Measurements from ENCODE around the gene GPR84. TPM values are rescaled to one million over a fixed set of nuclear protein-coding genes. Genes with fewer than 3 reads are reported as not detected.

Gene GPR84
- total and polyA plus RNA-seq, 9 of the 15 experiments (the other 6 are each of a cell fraction or from before 2014, with no cell fraction given): 0.07 to 0.18 (median 0.11) TPM; not detected in 5

GRCh38 chr12:54390668-54391551 is 26.6 kb upstream of the GPR84 start (continued):
- peak; percentile 81; the same call in 1 of the 2 replicates for TF ChIP-seq POLR2AphosphoS5 (IDR thresholded peaks at IDR 0.05; ENCODE audit: control insufficient read depth, insufficient read depth, low read depth, low read length)
- TF ChIP-seq C11orf30 (IDR thresholded peaks at IDR 0.05; ENCODE audit: low read depth): no peak
- TF ChIP-seq ZNF239 (CRISPR knock-in tag; IDR thresholded peaks at IDR 0.05): no peak
- TF ChIP-seq SMC3 (conservative IDR thresholded peaks at IDR 0.05; ENCODE audit: insufficient read depth, low read depth, low read length): no peak
- no peak for TF ChIP-seq ARID2 (IDR thresholded peaks at IDR 0.05)
- no peak for TF ChIP-seq ATF2 (CRISPR knock-in tag; IDR thresholded peaks at IDR 0.05)
- no peak for TF ChIP-seq PRMT5 (CRISPR knock-in tag; IDR thresholded peaks at IDR 0.05)
- TF ChIP-seq TRIM24 (IDR thresholded peaks at IDR 0.05): no peak; a peak in 1 of 4 replicates
- TF ChIP-seq TBP (optimal IDR thresholded peaks at IDR 0.05; ENCODE audit: low read depth, low read length): peak; percentile 40
- no peak for TF ChIP-seq MAFG (tag; conservative IDR thresholded peaks at IDR 0.05)
- TF ChIP-seq ZNF436 (CRISPR knock-in tag; IDR thresholded peaks at IDR 0.05): no peak
- TF ChIP-seq TFAM (CRISPR knock-in tag; conservative IDR thresholded peaks at IDR 0.05): no peak
- no peak for TF ChIP-seq ZNF644 (tag; IDR thresholded peaks at IDR 0.05; ENCODE audit: low read depth)
- no peak for TF ChIP-seq MAFK (IDR thresholded peaks at IDR 0.05; ENCODE audit: low read length)
- TF ChIP-seq SPI1 (IDR thresholded peaks at IDR 0.05; ENCODE audit: borderline replicate concordance, low read depth, low read length): peak; percentile 97
- TF ChIP-seq WHSC1 (IDR thresholded peaks at IDR 0.05; ENCODE audit: low read length): no peak
- no peak; the same call in 1 of the 2 replicates for TF ChIP-seq STAT5A (IDR thresholded peaks at IDR 0.05; ENCODE audit: borderline replicate concordance, low read length)
- TF ChIP-seq ZNF140 (CRISPR knock-in tag; IDR thresholded peaks at IDR 0.05): no peak
- no peak for TF ChIP-seq NR2C2 (CRISPR knock-in tag; IDR thresholded peaks at IDR 0.05)
- TF ChIP-seq NR2C2 (tag; IDR thresholded peaks at IDR 0.05): no peak
- no peak for TF ChIP-seq CSDE1 (IDR thresholded peaks at IDR 0.05)
- TF ChIP-seq NCOA2 (IDR thresholded peaks at IDR 0.05; ENCODE audit: partially characterized antibody in 2 of 2): no peak
- no peak for TF ChIP-seq ZNF24 (IDR thresholded peaks at IDR 0.05)
- no peak for TF ChIP-seq HMGXB4 (CRISPR knock-in tag; IDR thresholded peaks at IDR 0.05)
- no peak for TF ChIP-seq CCAR2 (IDR thresholded peaks at IDR 0.05; ENCODE audit: low read depth, low read length)
- TF ChIP-seq NFYB (IDR thresholded peaks at IDR 0.05; ENCODE audit: extremely low read depth, insufficient read length): no peak
- TF ChIP-seq ZNF263 (CRISPR knock-in tag; IDR thresholded peaks at IDR 0.05; ENCODE audit: borderline replicate concordance): peak; percentile 79

Measured in K562 (cell line).